A549 treated with GW870086 at 1 μM for 4 hours (cell line): ENCODE results near the gene GAL3ST1. TPM values are rescaled to one million over a fixed set of nuclear protein-coding genes. Genes with fewer than 3 reads are reported as not detected.

Experiments used
- total RNA-seq: library from RNA; stranded (reverse); fragments of 200-300 nt; extraction: Qiagen RNA extraction; gene quantifications from 5 replicates; pipeline ENCODE4 v1.2.3, GENCODE V29; 2022; ENCODE audit warnings: low read depth

Gene GAL3ST1, protein sequence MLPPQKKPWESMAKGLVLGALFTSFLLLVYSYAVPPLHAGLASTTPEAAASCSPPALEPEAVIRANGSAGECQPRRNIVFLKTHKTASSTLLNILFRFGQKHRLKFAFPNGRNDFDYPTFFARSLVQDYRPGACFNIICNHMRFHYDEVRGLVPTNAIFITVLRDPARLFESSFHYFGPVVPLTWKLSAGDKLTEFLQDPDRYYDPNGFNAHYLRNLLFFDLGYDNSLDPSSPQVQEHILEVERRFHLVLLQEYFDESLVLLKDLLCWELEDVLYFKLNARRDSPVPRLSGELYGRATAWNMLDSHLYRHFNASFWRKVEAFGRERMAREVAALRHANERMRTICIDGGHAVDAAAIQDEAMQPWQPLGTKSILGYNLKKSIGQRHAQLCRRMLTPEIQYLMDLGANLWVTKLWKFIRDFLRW
- 7.1 to 10.6 TPM (median 9.9 TPM) in 5 replicates for total RNA-seq

DNA sequence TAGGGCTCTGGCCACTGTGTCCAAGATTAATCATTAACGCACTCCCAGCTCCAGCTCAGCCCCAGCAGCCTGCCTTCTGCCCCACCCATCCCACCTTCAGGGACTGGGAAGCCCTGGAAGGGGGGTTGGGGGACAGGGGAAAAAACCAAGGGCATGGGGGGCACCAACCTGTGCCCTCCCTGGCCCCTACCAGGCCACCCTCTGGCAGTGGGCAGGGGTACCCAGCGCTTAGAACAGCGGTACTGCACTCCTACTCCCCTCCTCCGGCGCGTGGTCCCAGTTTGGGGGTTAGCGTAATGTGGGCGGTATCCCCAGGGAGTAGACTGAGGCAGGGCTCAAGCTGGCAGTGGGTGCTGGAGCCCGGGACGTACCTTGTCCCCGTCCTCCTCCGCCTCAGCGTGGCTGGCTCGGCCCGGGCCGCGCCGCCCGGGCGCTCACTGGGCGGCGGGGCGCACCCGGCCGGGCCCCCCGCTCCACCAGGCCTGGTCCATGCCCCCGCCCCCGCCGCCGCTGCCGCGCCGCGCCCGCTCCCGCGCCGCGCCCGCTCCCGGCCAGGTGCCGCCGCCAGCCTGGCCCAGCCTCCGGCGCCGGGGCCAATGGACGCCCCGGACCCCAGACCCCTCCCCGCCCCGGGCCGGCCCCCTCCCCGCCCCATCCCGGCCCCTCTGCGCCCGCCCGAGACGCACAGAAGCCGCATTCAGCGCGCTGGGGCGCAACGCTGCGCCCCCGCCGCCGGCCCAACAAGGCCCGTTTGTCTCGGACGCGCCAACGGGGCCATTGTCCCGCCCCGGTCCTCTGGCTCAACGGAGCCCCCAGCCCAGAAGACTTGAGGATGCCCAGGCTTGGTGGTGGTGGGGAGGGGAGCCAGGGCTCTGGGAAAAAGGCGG, at the start of gene GAL3ST1:
Gene GAL3ST1, minus strand, starts transcription at position 571 of the 887 bp plus-strand sequence. CDS start 17,273 bp downstream, outside the sequence.

DNA sequence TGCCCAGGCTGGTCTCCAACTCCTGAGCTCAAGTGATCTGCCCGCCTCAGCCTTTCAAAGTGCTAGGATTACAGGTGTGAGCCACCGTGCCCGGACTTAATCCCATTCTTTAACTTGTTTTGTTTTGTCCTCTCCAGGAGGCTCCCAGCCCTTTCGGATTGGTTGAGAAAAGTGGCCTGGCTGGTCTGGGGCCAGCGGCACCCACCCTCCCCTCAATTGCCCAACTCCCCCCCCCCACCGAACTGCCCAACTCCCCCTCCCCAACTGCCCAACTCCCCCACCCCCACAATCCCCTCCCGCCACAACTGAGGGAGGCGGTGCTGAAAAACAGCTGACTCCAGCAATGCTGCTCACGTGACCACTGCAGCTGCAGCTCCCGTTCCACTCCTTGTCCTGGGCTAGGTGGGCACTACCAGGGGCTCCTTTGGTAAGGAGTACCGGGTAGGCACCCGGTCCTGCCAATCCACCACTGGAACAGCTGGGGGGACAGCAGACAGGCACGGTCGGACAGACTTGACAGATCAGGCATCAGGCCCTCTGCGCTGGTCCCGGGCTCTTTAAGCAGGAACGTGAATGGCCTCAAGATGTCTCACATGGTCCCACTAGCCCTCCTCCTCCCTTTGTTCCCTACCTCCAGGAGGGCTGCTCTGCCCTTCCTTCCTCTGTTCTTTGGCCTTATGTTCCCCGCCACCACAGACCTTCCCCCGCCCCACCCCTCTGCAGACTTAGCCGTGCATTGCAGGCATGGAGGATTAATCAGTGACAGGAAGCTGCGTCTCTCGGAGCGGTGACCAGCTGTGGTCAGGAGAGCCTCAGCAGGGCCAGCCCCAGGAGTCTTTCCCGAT, 32.2 kb upstream of the GAL3ST1 start, which contains the start of gene TCN2:
Gene TCN2, plus strand, starts transcription at position 720 of the 845 bp plus-strand sequence. CDS start 158 bp downstream, outside the sequence.

DNA sequence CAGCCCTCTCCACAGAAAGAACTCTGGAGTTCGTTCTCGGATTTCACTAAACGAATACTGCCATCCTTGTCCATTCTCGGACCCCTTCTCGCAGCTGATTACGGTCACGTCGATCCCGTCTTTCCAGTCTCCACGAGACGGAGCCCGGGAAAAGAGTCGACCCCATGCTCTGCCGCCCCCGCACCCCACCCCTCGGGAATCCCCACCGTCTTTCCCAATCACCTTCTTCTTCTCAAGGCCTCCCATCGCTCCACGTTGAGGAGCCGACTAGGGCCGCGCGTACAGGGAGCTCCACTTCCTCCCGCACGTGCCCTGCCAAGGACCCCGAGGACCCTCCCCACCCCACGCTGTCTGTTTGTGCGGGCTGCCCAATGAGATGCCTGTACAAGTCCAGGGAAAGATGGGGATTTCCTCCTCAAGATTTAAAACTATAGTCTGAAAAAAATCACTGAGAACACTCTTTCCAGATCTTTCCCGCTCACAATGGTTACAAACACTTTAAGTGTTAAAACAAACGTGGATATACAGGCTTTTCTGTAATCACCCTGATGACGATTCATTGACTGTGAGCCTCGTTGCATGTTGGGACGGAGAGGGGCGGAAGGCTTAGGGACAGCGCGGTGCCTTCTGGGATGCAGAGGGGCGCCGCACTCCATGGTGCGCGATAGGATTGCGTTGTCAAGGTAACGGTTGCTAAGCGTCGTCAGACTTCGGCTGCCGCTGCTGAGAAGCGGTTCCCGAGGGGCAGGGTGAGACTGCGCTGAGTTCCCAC, 17.3 kb upstream of the GAL3ST1 start, which contains the start of gene PES1:
Gene PES1, minus strand, starts transcription at position 323 of the 772 bp plus-strand sequence. Its CDS starts 77 bp downstream, at position 246.

DNA sequence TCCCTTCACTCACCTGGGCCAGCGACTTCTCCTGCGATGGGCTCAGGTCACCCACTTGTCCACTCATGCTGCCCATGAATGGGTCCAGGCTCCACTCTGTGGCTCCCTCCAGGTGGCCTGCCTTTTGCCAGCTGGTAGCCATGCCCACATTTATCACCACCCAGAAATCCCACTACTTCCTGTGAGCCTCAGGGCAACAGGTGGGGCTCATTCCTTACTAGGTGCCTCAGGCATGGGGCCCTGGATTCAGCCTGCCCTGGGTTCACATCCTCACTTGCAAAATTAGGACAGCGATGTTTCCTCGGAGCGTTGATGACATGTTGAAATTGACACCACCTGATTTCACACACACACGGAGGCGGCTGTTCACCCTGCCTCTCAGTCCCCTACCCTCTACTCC, 27.8 kb downstream of the GAL3ST1 start, which contains the start of gene SEC14L6:
Gene SEC14L6, minus strand, starts transcription at position 126 of the 400 bp plus-strand sequence. Its CDS starts 59 bp downstream, at position 67.

Other genes with a start within 250 kb of the GAL3ST1 start
- gene TBC1D10A, start 247.7 kb downstream of the GAL3ST1 start, total RNA-seq = 7.9 to 10.5 TPM (median 9.4 TPM) in 5 replicates
- gene SF3A1, start 217.8 kb downstream of the GAL3ST1 start, total RNA-seq = 36.7 to 65.3 TPM (median 62.9 TPM) in 5 replicates
- 2.1 to 3.1 TPM (median 2.6 TPM) in 5 replicates for gene CCDC157, start 217.7 kb downstream of the GAL3ST1 start, total RNA-seq
- gene RNF215, start 187.3 kb downstream of the GAL3ST1 start, total RNA-seq = 14.5 to 24.8 TPM (median 20.4 TPM) in 5 replicates
- 61.0 to 82.5 TPM (median 72.6 TPM) in 5 replicates for gene SEC14L2, start 177.6 kb downstream of the GAL3ST1 start, total RNA-seq
- 66.1 to 80.9 TPM (median 72.1 TPM) in 5 replicates for gene MTFP1, start 148.9 kb downstream of the GAL3ST1 start, total RNA-seq
- gene SEC14L3, start 102.6 kb downstream of the GAL3ST1 start, total RNA-seq = 0.07 TPM in 1 of 5 replicates, not detected in the others
- gene SEC14L4, start 69.0 kb downstream of the GAL3ST1 start, total RNA-seq = 4.1 to 6.3 TPM (median 5.9 TPM) in 5 replicates
- not detected in 5 replicates for gene SEC14L6, start 27.9 kb downstream of the GAL3ST1 start, total RNA-seq
- gene PES1, start 17.2 kb upstream of the GAL3ST1 start, total RNA-seq = 101 to 120 TPM (median 110 TPM) in 5 replicates
- gene TCN2, start 32.5 kb upstream of the GAL3ST1 start, total RNA-seq = 4.7 to 5.8 TPM (median 5.3 TPM) in 5 replicates
- 5.4 to 7.7 TPM (median 7.0 TPM) in 5 replicates for gene SLC35E4, start 61.1 kb upstream of the GAL3ST1 start, total RNA-seq
- gene DUSP18, start 93.2 kb upstream of the GAL3ST1 start, total RNA-seq = 3.7 to 5.4 TPM (median 5.0 TPM) in 5 replicates
- gene OSBP2, start 120.2 kb upstream of the GAL3ST1 start, total RNA-seq = 8.9 to 11.4 TPM (median 9.8 TPM) in 5 replicates